Cardiac muscle cell (in vitro differentiated cells and primary cell): ENCODE data around the gene CEP76. TPM values are rescaled to one million over a fixed set of nuclear protein-coding genes. Genes with fewer than 3 reads are reported as not detected.

ENCODE experiments used
- DNase-seq, 2 donors: peaks; one replicate each; pipeline versions ENCODE4 v3.0.0 to v3.0.0-alpha.2; 2010 to 2017; ENCODE audit warnings: low read depth in 1 of 2, low spot score in 1 of 2
- H3K27ac ChIP-seq: fragments of 200-600 bp; sonication (generic); 2 replicates; pipeline ENCODE4 v1.5.1; 2016
- H3K27me3 ChIP-seq: fragments of 200-600 bp; sonication (generic); 2 replicates; pipeline ENCODE4 v1.6.0; 2016; ENCODE audit warnings: control low read depth
- H3K36me3 ChIP-seq: fragments of 200-600 bp; sonication (generic); 2 replicates; pipeline ENCODE4 v1.5.1; 2016; ENCODE audit warnings: control low read depth
- H3K4me1 ChIP-seq: fragments of 200-600 bp; sonication (generic); 2 replicates; pipeline ENCODE4 v1.8.1; 2017; ENCODE audit warnings: low read depth, mild to moderate bottlenecking, mixed run types
- H3K4me3 ChIP-seq: fragments of 200-600 bp; sonication (generic); 2 replicates; pipeline ENCODE4 v1.5.1; 2016; ENCODE audit warnings: mild to moderate bottlenecking
- H3K9me3 ChIP-seq: fragments of 200-600 bp; sonication (generic); 2 replicates; pipeline ENCODE4 v1.5.1; 2017; ENCODE audit warnings: low read depth, mild to moderate bottlenecking, control low read depth
- polyA plus RNA-seq: library from polyadenylated mRNA; unstranded; fragments of >200 nt; fragmentation: Nextera tagmentation; extraction: Ambion mirVana; gene quantifications from 2 replicates; pipeline ENCODE4 v1.2.1, GENCODE V29; 2016
- total RNA-seq: library from RNA; depleted of rRNA; stranded (reverse); fragments of >200 nt; gene quantifications from 2 replicates; pipeline ENCODE4 v1.2.3, GENCODE V29; 2016
- TF ChIP-seq, protein P1 (sequence below): IDR thresholded peaks from 2 replicates; pipeline ENCODE4 v1.5.1; 2012; ENCODE audit warnings: low read depth, mild to moderate bottlenecking, low read length

The CEP76 gene
- total and polyA plus RNA-seq, 2 experiments from 2014 or later: 8.2 to 13.7 TPM

DNA sequence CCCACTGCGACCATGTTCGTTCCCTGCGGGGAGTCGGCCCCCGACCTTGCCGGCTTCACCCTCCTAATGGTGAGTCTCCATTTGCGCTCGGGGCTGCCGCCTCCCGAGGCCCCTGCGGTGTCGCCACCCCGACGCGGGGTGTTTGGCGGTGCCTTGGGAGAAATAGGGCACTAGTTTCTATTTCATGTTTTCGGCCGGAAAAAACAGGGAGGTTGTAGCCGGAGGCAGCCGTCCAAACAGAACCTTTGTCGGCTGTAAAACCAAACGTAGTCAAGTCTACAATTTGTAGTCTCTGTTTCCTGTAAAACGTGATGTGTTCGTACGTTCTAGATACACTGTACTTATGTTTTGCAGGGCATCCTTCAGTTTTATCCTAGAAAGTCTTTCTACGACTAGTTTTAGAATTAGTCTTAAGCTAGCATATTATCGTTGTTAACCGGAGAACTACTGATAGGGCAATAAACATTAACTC, 609 bp upstream of the CEP76 start:
- Histone ChIP-seq H3K27ac (peak overlapping the region; percentile 99), H3K9me3 (no peaks in the 10 kb centered on the region), H3K27me3 (no peaks in the 10 kb centered on the region), H3K36me3 (peaks cover 29% of the 10 kb centered on the region), H3K4me3 (peak overlapping the region; percentile 90), H3K4me1 (peaks cover 6% of the 10 kb centered on the region)
- no peak for DNase-seq
- TF ChIP-seq, protein P1, sequence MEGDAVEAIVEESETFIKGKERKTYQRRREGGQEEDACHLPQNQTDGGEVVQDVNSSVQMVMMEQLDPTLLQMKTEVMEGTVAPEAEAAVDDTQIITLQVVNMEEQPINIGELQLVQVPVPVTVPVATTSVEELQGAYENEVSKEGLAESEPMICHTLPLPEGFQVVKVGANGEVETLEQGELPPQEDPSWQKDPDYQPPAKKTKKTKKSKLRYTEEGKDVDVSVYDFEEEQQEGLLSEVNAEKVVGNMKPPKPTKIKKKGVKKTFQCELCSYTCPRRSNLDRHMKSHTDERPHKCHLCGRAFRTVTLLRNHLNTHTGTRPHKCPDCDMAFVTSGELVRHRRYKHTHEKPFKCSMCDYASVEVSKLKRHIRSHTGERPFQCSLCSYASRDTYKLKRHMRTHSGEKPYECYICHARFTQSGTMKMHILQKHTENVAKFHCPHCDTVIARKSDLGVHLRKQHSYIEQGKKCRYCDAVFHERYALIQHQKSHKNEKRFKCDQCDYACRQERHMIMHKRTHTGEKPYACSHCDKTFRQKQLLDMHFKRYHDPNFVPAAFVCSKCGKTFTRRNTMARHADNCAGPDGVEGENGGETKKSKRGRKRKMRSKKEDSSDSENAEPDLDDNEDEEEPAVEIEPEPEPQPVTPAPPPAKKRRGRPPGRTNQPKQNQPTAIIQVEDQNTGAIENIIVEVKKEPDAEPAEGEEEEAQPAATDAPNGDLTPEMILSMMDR: no peak

DNA sequence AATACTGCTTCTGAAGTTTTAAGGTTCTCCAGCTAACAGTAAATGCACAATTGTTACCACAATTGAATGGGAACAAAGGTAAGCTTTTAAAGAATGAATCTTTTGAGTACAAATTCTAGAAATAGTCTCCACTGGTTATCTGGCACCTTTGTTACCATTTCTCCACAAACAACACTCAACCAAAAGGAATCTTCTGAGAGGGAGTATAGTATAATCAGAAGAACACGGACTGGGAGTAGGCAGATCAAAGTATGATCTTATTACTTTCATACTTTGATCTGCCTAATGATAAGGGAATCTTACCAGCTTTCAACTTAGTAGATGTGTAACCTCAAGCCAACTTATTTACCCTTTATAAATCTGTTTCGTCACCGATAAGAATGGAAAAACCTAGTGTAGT, 1.4 kb downstream of the CEP76 start:
- peaks cover 6% of the 10 kb centered on the region for H3K4me1 ChIP-seq
- TF ChIP-seq, protein P1: no peak
- peak overlapping the region; percentile 99 for H3K27ac ChIP-seq
- H3K9me3 ChIP-seq: no peaks in the 10 kb centered on the region
- DNase-seq: no peak
- peak overlapping the region; percentile 90 for H3K4me3 ChIP-seq
- peaks cover 20% of the 10 kb centered on the region for H3K36me3 ChIP-seq
- H3K27me3 ChIP-seq: no peaks in the 10 kb centered on the region

DNA sequence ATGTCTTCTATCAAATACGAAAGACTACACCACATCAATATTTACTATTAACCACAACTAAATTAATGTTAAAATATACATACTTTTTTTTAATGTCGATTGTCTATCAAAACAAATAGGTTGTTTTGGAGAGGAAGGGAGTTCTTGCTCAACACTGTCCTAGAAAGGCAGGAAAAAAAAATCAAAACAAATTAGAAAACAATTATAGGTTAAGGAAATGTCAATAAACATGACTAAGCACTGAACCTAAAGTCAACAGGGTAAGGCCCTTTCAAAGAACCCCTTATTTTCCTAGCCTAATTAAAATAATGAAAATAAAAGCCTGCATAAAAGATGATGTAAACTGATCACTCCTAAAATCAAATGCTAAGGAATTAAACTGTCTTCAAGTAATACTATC, 2.8 kb downstream of the CEP76 start:
- Histone ChIP-seq H3K27ac (no peak overlapping the region), H3K36me3 (peaks cover 20% of the 10 kb centered on the region), H3K27me3 (no peaks in the 10 kb centered on the region), H3K4me3 (no peak overlapping the region), H3K9me3 (no peaks in the 10 kb centered on the region), H3K4me1 (peaks cover 6% of the 10 kb centered on the region)
- DNase-seq: no peak
- TF ChIP-seq, protein P1: no peak

DNA sequence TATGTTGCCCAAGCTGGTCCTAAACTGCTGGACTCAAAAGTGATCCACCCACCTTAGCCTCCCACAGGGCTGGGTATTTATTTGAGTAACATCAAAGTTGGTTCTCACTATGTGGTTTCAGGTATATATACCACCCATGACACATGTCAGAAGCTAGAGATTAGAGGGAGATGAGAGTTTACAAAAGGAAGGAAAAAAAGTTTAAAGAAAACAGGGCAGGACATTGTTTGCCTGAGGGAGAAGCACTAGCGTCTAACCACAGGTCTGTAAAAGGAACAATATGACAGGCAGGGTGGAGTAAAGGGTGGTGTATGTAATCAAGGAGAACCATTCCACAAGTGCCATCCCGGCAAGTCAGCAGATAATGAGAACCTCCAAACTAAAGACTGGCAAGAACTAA, 8.5 kb downstream of the CEP76 start:
- Histone ChIP-seq H3K27me3 (no peaks in the 10 kb centered on the region), H3K4me1 (no peaks in the 10 kb centered on the region), H3K4me3 (no peak overlapping the region), H3K27ac (no peak overlapping the region), H3K9me3 (no peaks in the 10 kb centered on the region), H3K36me3 (peaks cover 20% of the 10 kb centered on the region)
- no peak for DNase-seq
- TF ChIP-seq, protein P1: no peak

DNA sequence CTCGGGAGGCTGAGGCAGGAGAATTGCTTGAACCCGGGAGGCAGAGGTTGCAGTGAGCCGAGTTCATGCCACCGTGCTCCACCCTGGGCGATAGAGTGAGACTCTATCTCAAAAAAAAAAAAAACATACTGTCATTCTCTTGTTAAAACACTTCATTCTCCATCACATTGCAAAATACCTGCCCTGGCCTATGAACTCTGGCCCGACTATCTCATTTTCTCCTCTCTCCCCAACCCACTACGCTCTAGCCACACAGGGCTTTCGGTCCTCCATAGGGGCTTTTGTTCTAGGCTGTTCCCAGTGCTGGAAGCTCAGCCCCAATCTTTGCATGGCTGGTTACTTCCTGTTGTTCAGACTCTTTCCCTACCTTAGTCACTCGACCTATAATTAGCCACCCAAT, 10.3 kb downstream of the CEP76 start:
- Histone ChIP-seq H3K4me3 (no peak overlapping the region), H3K9me3 (no peaks in the 10 kb centered on the region), H3K4me1 (no peaks in the 10 kb centered on the region), H3K27me3 (no peaks in the 10 kb centered on the region), H3K36me3 (peaks cover 13% of the 10 kb centered on the region), H3K27ac (no peak overlapping the region)
- DNase-seq: no peak
- TF ChIP-seq, protein P1: no peak
